BLaER1 (cell line): Measurements from ENCODE around the gene FAM76B.

ENCODE experiments used
- H3K27ac ChIP-seq: shearing (Covaris generic); formaldehyde crosslinking; 2 replicates; pipeline ENCODE4 v1.8.1; 2022
- H3K27me3 ChIP-seq: shearing (Covaris generic); formaldehyde crosslinking; 2 replicates; pipeline ENCODE4 v1.8.1; 2022
- H3K36me3 ChIP-seq: shearing (Covaris generic); formaldehyde crosslinking; 2 replicates; pipeline ENCODE4 v1.8.1; 2022
- H3K4me1 ChIP-seq: shearing (Covaris generic); formaldehyde crosslinking; 2 replicates; pipeline ENCODE4 v1.8.1; 2022
- H3K4me2 ChIP-seq: shearing (Covaris generic); formaldehyde crosslinking; 2 replicates; pipeline ENCODE4 v1.8.1; 2022
- H3K4me3 ChIP-seq: shearing (Covaris generic); formaldehyde crosslinking; 2 replicates; pipeline ENCODE4 v1.8.1; 2022
- H3K9ac ChIP-seq: shearing (Covaris generic); formaldehyde crosslinking; 2 replicates; pipeline ENCODE4 v1.8.1; 2022
- H3K9me3 ChIP-seq: shearing (Covaris generic); formaldehyde crosslinking; 2 replicates; pipeline ENCODE4 v1.8.1; 2022
- H4K20me1 ChIP-seq: shearing (Covaris generic); formaldehyde crosslinking; 2 replicates; pipeline ENCODE4 v1.8.1; 2022
- Cebpa-rat ChIP-seq: shearing (Covaris generic); IDR thresholded peaks from 2 replicates; pipeline ENCODE4 v1.8.1; 2022

The FAM76B gene

GRCh38 chr11:95768521-95768920 is 21.1 kb downstream of the FAM76B start:
- no peak for TF ChIP-seq Cebpa-rat
- Histone ChIP-seq H3K4me2 (no peak overlapping the region), H3K36me3 (peaks cover 14% of the 10 kb centered on the region; the same call in 1 of the 2 replicates), H3K27me3 (no peaks in the 10 kb centered on the region), H3K9me3 (no peaks in the 10 kb centered on the region), H4K20me1 (no peaks in the 10 kb centered on the region), H3K27ac (no peak overlapping the region), H3K9ac (no peak overlapping the region), H3K4me1 (0 out of 2 replicates have a peak, but pooled peaks cover 6% of the 10 kb centered on the region), H3K4me3 (no peak overlapping the region)

- Histone ChIP-seq H4K20me1 (no peaks in the 10 kb centered on the region), H3K4me3 (no peak overlapping the region), H3K36me3 (peaks cover 12% of the 10 kb centered on the region; the same call in 1 of the 2 replicates), H3K9me3 (no peaks in the 10 kb centered on the region), H3K27ac (no peak overlapping the region), H3K27me3 (no peaks in the 10 kb centered on the region), H3K9ac (no peak overlapping the region), H3K4me2 (no peak overlapping the region), H3K4me1 (0 out of 2 replicates have a peak, but pooled peaks cover 6% of the 10 kb centered on the region)
- no peak for TF ChIP-seq Cebpa-rat
These were observed 22.1 kb downstream of the FAM76B start for GRCh38 chr11:95767498-95767897.

GRCh38 chr11:95766701-95767100 is 22.9 kb downstream of the FAM76B start:
- H3K4me2 ChIP-seq: no peak overlapping the region
- H3K27me3 ChIP-seq: no peaks in the 10 kb centered on the region

GRCh38 chr11:95764267-95764898 is 25.2 kb downstream of the FAM76B start:
- no peak overlapping the region for H3K4me2 ChIP-seq
- H3K9me3 ChIP-seq: no peaks in the 10 kb centered on the region
- TF ChIP-seq Cebpa-rat: no peak
- no peaks in the 10 kb centered on the region for H3K27me3 ChIP-seq
- H3K9ac ChIP-seq: no peak overlapping the region
- no peak overlapping the region for H3K27ac ChIP-seq
- H3K4me1 ChIP-seq: peaks cover 28% of the 10 kb centered on the region
- H3K4me3 ChIP-seq: no peak overlapping the region
- H4K20me1 ChIP-seq: no peaks in the 10 kb centered on the region
- H3K36me3 ChIP-seq: peaks cover 6% of the 10 kb centered on the region; the same call in 1 of the 2 replicates

More at GRCh38 chr11:95766701-95767100, 22.9 kb downstream of the FAM76B start:
- Histone ChIP-seq H3K36me3 (peaks cover 12% of the 10 kb centered on the region; the same call in 1 of the 2 replicates), H3K9me3 (no peaks in the 10 kb centered on the region), H4K20me1 (no peaks in the 10 kb centered on the region), H3K4me3 (no peak overlapping the region), H3K9ac (no peak overlapping the region), H3K4me1 (0 out of 2 replicates have a peak, but pooled peaks cover 6% of the 10 kb centered on the region), H3K27ac (no peak overlapping the region)
- TF ChIP-seq Cebpa-rat: no peak

GRCh38 chr11:95762534-95762933 is 27.0 kb downstream of the FAM76B start:
- TF ChIP-seq Cebpa-rat: no peak
- Histone ChIP-seq H3K9ac (no peak overlapping the region), H3K4me3 (no peak overlapping the region), H4K20me1 (no peaks in the 10 kb centered on the region), H3K4me1 (peaks cover 37% of the 10 kb centered on the region), H3K4me2 (no peak overlapping the region), H3K9me3 (no peaks in the 10 kb centered on the region), H3K36me3 (no peaks in the 10 kb centered on the region), H3K27ac (no peak overlapping the region), H3K27me3 (no peaks in the 10 kb centered on the region)

GRCh38 chr11:95760941-95761340 is 28.6 kb downstream of the FAM76B start:
- H3K4me2 ChIP-seq: peak overlapping the region; percentile 63
- no peak for TF ChIP-seq Cebpa-rat
- H4K20me1 ChIP-seq: no peaks in the 10 kb centered on the region
- H3K27me3 ChIP-seq: no peaks in the 10 kb centered on the region
- no peaks in the 10 kb centered on the region for H3K9me3 ChIP-seq
- no peak overlapping the region for H3K9ac ChIP-seq
- H3K4me1 ChIP-seq: peaks cover 37% of the 10 kb centered on the region
- peak overlapping the region; percentile 33; the same call in 1 of the 2 replicates for H3K27ac ChIP-seq
- no peaks in the 10 kb centered on the region for H3K36me3 ChIP-seq
- H3K4me3 ChIP-seq: no peak overlapping the region

GRCh38 chr11:95751515-95751914 is 38.1 kb downstream of the FAM76B start:
- TF ChIP-seq Cebpa-rat: no peak
- H3K9ac ChIP-seq: no peak overlapping the region

GRCh38 chr11:95750101-95750500 is 39.5 kb downstream of the FAM76B start:
- H3K27me3 ChIP-seq: no peaks in the 10 kb centered on the region
- no peak overlapping the region for H3K9ac ChIP-seq
- no peaks in the 10 kb centered on the region for H3K36me3 ChIP-seq
- H3K4me2 ChIP-seq: no peak overlapping the region
- H3K27ac ChIP-seq: no peak overlapping the region
- no peaks in the 10 kb centered on the region for H3K9me3 ChIP-seq
- no peaks in the 10 kb centered on the region for H3K4me1 ChIP-seq
- no peak for TF ChIP-seq Cebpa-rat
- H4K20me1 ChIP-seq: no peaks in the 10 kb centered on the region
- H3K4me3 ChIP-seq: no peak overlapping the region

More at GRCh38 chr11:95751515-95751914, 38.1 kb downstream of the FAM76B start:
- no peaks in the 10 kb centered on the region for H3K4me1 ChIP-seq
- no peaks in the 10 kb centered on the region for H4K20me1 ChIP-seq
- no peaks in the 10 kb centered on the region for H3K36me3 ChIP-seq
- no peaks in the 10 kb centered on the region for H3K27me3 ChIP-seq
- no peak overlapping the region for H3K4me3 ChIP-seq
- H3K4me2 ChIP-seq: no peak overlapping the region
- H3K9me3 ChIP-seq: no peaks in the 10 kb centered on the region
- H3K27ac ChIP-seq: no peak overlapping the region

- Histone ChIP-seq H3K9me3 (no peaks in the 10 kb centered on the region), H3K4me3 (no peak overlapping the region), H3K27me3 (no peaks in the 10 kb centered on the region), H3K27ac (no peak overlapping the region), H3K36me3 (no peaks in the 10 kb centered on the region), H3K4me1 (peaks cover 3% of the 10 kb centered on the region), H3K9ac (no peak overlapping the region), H4K20me1 (no peaks in the 10 kb centered on the region), H3K4me2 (no peak overlapping the region)
- TF ChIP-seq Cebpa-rat: no peak
These were observed 50.3 kb downstream of the FAM76B start for GRCh38 chr11:95739108-95739938.

GRCh38 chr11:95736809-95737208 is 52.8 kb downstream of the FAM76B start:
- no peak for TF ChIP-seq Cebpa-rat
- Histone ChIP-seq H3K4me2 (no peak overlapping the region), H3K36me3 (no peaks in the 10 kb centered on the region), H3K4me1 (peaks cover 14% of the 10 kb centered on the region), H3K27me3 (no peaks in the 10 kb centered on the region), H3K9me3 (no peaks in the 10 kb centered on the region), H3K4me3 (no peak overlapping the region), H3K9ac (no peak overlapping the region), H3K27ac (no peak overlapping the region), H4K20me1 (no peaks in the 10 kb centered on the region)
